NK-92 (cell line): Measurements from ENCODE around the gene FAM200B.

ENCODE experiments used
- DNase-seq: peaks from one replicate; lab custom pipeline; 2025; ENCODE audit not compliant: unreplicated experiment; lab: John Stamatoyannopoulos, UW

The FAM200B gene

GRCh38 chr4:15668566-15669435 is 12.8 kb upstream of the FAM200B start:
- no peak for DNase-seq

DNA sequence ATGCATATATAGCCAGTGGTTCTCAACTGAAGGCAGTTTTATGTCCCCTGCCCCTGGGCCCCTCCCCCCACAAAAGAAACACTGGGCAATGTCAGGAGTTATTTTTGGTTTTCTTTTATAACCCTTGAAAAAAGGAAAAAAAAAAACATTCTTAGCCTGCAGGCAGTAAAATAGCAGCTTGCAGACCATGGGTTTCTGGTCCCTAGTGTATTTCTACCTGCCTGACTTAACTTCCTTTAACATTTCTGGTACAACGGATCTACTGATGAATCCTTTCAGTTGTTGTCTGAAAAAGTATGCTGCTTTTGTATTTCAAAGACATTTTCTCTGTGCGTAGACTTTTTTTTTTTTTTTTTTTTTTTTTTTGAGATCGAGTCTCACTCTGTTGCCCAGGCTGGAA is 11.1 kb upstream of the FAM200B start:
- DNase-seq = no peak

DNA sequence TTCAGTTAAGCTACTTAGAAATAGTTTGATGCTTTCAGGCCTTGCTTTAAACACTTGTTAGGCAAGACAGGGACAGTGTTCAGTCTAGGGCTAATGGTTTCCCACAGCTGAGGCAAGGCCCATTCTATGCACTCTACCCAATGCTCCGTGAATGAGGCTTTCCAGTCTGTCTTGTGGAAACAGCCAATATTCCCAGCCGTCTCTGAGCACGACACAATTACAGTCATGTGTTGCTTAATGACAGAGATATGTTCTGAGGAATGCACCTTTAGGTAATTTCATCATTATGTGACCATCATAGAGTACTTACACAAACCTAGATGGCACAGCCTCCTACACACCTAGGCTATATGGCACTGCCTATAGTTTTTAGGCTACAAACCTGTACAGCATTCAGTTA is 9.5 kb upstream of the FAM200B start:
- DNase-seq = no peak

GRCh38 chr4:15673337-15673736 is 8.3 kb upstream of the FAM200B start:
- no peak for DNase-seq

DNA sequence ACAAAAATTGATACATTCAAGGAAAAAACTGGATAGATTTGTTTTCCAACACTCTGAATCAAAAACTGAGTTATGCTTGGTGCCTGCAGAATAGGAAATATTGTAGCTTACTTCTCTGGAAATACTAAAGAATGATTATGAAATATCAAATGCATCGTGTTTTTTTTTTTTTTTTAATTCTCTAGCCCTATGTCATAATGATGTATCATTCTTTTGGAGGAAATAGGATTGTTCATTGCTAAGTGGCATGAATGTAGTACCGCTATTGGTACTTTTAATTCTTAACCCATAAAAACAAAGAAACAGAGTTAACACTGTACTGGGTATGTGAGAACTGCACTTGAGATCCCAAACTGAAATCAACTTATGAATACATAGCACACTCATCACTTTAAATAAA is 7.6 kb upstream of the FAM200B start:
- no peak for DNase-seq

GRCh38 chr4:15674926-15675325 is 6.7 kb upstream of the FAM200B start:
- no peak for DNase-seq

GRCh38 chr4:15675356-15675755 is 6.3 kb upstream of the FAM200B start:
- DNase-seq = no peak

- no peak for DNase-seq
These were observed 5.6 kb upstream of the FAM200B start for GRCh38 chr4:15676039-15676438.

- DNase-seq = no peak
These were observed 4.7 kb upstream of the FAM200B start for GRCh38 chr4:15676899-15677298.

DNA sequence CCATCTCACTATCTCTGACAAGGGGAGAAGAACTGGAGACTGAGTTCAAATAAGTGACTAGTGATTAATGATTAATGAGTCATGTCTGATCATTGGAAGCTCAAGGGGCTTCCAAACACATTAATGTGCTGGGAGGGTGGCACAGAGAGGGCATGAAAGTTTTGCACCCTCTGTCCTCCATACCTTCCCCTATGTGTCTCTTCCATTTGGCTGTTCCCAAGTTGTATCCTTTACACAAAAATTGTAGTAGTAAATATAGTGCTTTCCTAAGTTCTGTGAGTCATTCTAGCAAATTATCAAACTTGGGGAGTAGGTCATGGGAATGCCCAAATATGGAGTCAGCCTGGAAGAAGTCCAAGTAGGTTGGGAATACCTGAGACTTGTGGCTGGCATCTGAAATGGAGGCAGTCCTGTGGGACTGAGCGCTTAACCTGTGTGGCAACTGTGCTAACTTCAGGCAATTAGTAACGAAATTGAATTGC is 4.1 kb upstream of the FAM200B start:
- no peak for DNase-seq

DNA sequence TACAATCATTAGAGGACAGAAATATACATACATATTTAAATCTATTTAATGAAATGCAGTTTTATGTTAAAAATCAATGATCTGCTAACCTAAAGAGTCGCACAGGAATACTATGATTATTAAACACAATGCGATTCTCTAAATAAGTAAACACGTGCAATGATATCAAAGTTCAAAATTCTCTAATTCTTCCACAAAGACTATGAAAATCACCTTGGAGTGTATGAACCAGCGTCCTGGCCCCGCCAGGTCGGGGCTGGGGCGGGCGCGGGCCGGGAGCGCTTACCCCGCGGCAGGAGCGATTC is 608 bp upstream of the FAM200B start:
- no peak for DNase-seq

DNA sequence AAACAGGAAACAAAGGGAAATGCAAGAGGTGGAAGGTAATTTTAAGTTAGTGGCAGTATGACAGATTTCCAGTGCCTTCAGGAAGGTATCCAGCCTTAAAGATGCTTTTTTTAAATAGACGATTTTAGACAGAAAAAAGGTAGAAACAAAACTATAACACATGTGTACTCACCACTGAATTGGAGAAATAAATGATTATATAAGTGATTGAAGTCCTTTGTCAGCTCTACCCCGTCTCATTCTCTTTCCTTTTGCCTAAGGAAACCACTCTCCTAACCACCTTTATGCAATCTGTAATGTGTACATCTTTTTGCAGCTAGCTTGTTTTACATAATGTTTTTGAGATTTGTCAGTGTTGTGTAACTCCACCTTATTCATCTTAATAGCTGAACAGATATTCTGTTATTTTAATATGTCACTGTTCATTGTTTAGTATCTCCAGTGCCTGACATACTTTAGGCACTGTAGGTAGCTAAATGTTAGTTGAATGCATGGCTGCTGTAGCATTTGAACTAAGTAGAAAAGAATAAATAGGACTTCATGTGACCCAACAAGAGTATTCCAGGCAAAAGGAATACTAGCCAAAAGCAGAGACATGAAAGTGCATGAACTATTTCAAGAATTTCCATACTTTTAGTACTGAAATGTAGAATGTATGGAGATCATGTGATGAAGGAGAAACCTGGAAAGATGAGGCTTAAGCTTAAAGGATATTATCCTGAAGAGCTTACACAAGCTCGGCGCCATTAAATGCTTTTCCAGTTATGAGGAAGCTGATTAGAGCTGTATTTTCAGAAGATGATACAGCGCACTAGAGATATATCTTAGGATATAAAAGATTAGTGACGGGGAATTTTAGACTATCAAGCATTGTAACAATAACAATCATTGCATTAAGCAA is 865 bp downstream of the FAM200B start:
- DNase-seq = no peak

DNA sequence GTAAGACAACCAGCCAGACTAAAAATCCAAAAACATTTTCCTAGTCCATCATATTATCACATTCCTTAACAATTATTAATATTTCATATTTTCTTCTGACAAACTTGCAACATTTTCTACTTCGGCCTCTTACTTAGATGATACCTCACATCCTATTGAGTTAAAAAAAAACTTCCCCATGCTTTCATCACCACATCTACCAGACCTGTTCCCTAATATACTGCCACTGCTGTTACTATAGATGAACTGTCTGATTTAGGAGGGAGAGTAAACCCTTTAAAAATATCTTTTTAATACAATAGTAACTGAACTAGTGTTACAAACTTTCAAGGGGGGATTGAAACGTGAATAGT is 1.5 kb downstream of the FAM200B start:
- DNase-seq = no peak

DNA sequence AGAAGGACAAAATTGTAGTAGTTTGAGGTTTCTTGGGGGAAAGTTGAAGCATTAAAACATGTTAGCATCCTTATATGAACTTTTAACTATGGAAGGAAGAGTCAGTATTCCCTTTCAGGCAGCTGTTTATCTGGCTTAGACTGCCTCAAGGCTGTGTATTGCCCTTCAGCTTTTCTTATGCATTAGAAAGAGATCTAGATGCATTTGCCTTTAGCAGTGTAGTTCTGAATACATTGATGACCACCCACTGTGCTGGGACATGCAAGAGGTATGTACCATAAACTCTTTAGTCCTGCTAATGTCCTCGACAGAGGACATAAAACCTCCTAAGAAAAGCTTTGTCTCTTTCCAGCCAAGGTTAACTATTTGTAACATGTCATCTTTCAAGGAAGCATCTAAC is 2.9 kb downstream of the FAM200B start:
- no peak for DNase-seq

DNA sequence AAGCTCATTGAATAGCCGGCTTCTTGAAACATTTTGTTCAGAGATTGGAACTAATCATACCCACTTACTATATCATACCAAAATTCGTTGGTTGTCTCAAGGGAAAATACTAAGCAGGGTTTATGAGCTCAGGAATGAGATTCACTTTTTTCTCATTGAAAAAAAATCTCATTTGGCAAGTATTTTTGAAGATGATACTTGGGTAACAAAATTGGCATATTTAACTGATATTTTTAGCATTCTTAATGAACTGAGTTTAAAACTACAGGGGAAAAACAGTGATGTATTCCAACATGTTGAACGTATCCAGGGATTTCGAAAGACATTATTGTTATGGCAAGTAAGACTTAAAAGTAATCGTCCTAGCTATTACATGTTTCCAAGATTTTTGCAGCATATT is 6.4 kb downstream of the FAM200B start:
- DNase-seq = no peak

- DNase-seq = no peak
These were observed 7.9 kb downstream of the FAM200B start for GRCh38 chr4:15689540-15689939.

DNA sequence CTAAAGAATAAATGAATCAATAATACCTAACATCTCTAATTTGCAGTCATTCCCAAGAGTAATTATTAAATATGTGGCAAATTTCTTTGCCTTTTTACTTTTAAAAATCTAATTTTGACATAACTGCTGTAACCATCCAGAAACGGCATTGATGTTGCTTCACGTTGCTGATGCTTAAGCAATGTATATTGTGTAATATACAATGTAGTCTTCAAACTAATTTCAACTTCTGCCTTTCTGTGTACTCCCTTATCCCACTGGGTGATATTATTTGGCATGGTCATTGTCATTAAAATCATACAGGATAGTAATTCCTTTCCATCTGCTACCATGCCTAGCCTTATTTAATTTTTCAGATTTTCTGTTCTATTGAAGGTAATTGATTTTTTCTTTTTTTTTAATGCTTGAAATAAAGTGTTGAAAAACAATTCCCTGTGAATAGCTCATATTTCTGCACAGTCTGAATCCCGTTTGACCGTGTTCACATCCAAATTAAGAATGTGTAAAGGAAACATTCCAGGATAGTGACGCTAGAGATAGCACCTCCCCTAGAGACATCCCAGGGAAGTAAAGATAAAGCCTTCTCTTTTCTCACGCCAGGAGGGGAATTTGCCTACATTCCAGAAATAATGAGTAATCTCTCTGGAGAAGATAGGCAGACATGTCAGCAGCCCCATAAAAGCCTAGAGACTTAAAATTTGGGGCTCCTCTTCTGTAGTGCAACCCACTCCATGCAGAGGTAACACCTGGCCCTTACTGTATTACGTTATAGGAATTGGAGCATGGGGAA is 8.6 kb downstream of the FAM200B start:
- no peak for DNase-seq

DNA sequence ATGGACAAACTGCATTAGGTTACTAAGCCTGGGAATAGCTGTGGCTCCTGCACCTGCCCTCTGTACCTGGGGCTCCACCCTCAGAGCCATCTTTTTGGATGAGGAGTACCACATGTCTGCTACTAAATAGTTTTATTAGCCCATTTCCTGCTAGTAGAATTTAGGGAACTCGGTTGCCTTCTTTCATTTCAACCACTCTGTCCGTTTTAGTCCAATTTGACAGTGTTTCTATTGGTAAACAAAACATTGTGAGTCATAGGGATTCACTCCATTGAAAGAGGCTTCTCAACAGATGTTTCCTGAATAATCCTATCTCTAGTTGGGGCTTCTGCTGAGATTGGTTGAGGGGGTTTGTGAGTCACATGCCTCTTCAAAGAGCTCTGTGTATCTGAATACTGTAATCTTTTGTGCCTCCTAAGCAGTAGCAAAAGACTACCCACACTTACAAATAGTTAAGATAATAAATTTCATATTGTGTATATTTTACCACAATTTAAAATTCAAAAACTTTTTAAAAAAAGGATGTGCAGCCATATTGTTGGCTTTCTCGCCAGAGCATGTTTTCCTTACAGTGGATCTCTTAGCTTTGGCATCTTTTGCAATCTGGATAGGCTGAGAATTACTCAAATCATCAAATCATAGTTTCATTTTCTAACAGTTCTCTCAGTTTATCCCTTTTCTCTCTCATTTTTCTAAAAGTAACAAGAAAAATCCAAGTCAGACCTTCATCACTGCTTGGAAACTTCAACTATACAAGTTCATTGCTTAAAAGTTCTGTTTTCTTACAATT is 9.9 kb downstream of the FAM200B start:
- DNase-seq = no peak

DNA sequence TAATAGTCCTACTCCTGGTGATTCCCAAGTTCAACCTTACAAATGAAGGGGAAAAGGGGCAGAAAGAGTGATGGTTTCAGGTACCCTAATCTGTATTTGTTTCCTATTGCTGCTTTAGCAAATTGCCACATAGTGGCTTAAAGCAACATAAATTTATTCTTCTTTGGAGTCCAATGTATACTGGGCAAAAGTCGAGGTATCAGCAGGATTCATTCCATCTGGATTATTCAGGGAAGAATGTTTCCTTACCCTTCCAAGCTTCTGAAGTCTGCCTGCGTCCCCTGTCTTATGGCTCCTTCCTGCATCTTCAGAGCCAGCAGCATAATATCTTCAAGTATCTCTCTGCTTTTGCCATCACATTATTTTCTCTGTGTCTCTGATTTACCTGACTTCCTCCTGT is 11.0 kb downstream of the FAM200B start:
- no peak for DNase-seq

DNA sequence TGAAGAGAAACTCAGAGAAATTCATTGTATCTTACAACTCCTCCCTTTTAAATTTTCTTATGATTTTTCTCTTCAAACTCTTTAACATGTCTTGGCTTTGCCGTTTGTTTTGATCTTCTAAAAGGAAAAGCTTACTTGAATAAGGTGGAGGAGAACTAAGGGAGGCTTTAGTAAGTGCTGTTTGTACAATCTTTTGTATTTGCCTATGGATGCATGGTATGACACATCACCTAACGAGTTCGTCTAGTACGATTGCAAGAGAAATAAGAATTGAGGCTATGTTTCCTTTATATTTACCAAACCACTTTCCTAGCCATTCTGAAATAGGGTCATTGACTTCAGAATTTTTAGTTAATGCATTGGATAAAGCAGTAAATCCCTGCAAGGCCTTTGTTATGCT is 12.8 kb downstream of the FAM200B start:
- no peak for DNase-seq

DNA sequence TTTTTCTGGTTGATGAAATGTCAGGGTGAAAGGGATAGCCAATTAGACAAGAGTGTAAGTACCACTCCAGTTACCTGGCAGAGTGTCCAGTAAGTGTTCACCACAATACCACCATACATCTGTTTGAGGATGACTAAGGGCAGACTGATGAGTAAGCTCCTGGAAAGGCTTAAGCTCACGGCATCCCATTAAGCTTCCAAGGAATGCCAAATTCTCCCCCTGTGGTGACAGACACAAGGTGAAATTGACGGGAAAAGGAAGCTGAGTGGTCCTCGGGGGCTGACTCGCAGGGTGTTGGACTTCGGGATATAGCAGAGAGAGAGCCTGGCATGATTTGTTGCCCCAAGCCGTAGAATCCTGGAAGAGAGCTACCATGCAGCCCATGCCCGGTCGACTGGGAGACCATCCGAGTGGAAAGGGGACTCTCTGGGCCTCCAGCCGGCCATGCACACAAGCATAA is 13.6 kb downstream of the FAM200B start:
- DNase-seq = no peak
